ENCODE results near the gene SUDS3. TPM values are rescaled to one million over a fixed set of nuclear protein-coding genes. Genes with fewer than 3 reads are reported as not detected.

The SUDS3 gene
- polyA plus RNA-seq, 1 donor from 2014 or later: 67.9 TPM

- no peaks in the 10 kb centered on the region for H3K27me3 ChIP-seq (ENCODE audit: insufficient read depth, low read depth, low read length)
- H3F3A ChIP-seq (ENCODE audit: insufficient read depth, low read length, poor library complexity, severe bottlenecking): no peaks in the 10 kb centered on the region
- H3K9me2 ChIP-seq (ENCODE audit: insufficient read depth, low read length): no peaks in the 10 kb centered on the region
- no peaks in the 10 kb centered on the region for H4K20me1 ChIP-seq (ENCODE audit: insufficient read depth)
- no peaks in the 10 kb centered on the region for H3K9me3 ChIP-seq (ENCODE audit: low read length)
- H3K4me2 ChIP-seq (ENCODE audit: low read length): no peak overlapping the region
- TF ChIP-seq POLR2AphosphoS5 (IDR thresholded peaks at IDR 0.05) (no peak), RAD21 (conservative IDR thresholded peaks at IDR 0.05) (no peak), REST (IDR thresholded peaks at IDR 0.05; ENCODE audit: borderline replicate concordance) (no peak), TAF1 (IDR thresholded peaks at IDR 0.05; ENCODE audit: low read depth) (no peak), CTCF (IDR thresholded peaks at IDR 0.05; ENCODE audit: poor library complexity, severe bottlenecking) (no peak), MXI1 (conservative IDR thresholded peaks at IDR 0.05; ENCODE audit: poor library complexity, severe bottlenecking) (no peak), SMC3 (conservative IDR thresholded peaks at IDR 0.05; ENCODE audit: poor library complexity) (no peak), EP300 (conservative IDR thresholded peaks at IDR 0.05; ENCODE audit: poor library complexity, severe bottlenecking) (no peak), EZH2 (IDR thresholded peaks at IDR 0.05; ENCODE audit: borderline replicate concordance, insufficient read depth, low read length, poor library complexity, severe bottlenecking) (no peak)
- H3K9ac ChIP-seq (ENCODE audit: low read length): no peak overlapping the region
- no peak overlapping the region for H3K4me3 ChIP-seq (ENCODE audit: low read length)
- H3K79me2 ChIP-seq (replicated peaks; ENCODE audit: insufficient read depth, low read length): no peaks in the 10 kb centered on the region
- H2AFZ ChIP-seq (ENCODE audit: low read depth, low read length): no peak overlapping the region
- no peak overlapping the region for H3K27ac ChIP-seq (ENCODE audit: low read length)
- no peaks in the 10 kb centered on the region for H3K36me3 ChIP-seq (ENCODE audit: insufficient read depth, low read length)
Measured at GRCh38 chr12:118342090-118342489, 34.3 kb upstream of the SUDS3 start.

GRCh38 chr12:118344829-118345228 lies 31.5 kb upstream of the SUDS3 start:
- Histone ChIP-seq H3K36me3 (ENCODE audit: insufficient read depth, low read length) (no peaks in the 10 kb centered on the region), H3K4me3 (ENCODE audit: low read length) (no peak overlapping the region), H3K27ac (ENCODE audit: low read length) (no peak overlapping the region), H3K9ac (ENCODE audit: low read length) (no peak overlapping the region), H3K4me2 (ENCODE audit: low read length) (no peak overlapping the region), H3K79me2 (replicated peaks; ENCODE audit: insufficient read depth, low read length) (no peaks in the 10 kb centered on the region), H3K9me2 (ENCODE audit: insufficient read depth, low read length) (no peaks in the 10 kb centered on the region), H3K27me3 (ENCODE audit: insufficient read depth, low read depth, low read length) (no peaks in the 10 kb centered on the region), H3K9me3 (ENCODE audit: low read length) (no peaks in the 10 kb centered on the region), H3F3A (ENCODE audit: insufficient read depth, low read length, poor library complexity, severe bottlenecking) (no peaks in the 10 kb centered on the region), H2AFZ (ENCODE audit: low read depth, low read length) (no peak overlapping the region), H4K20me1 (ENCODE audit: insufficient read depth) (no peaks in the 10 kb centered on the region)
- TF ChIP-seq TAF1 (IDR thresholded peaks at IDR 0.05; ENCODE audit: low read depth) (no peak), EZH2 (IDR thresholded peaks at IDR 0.05; ENCODE audit: borderline replicate concordance, insufficient read depth, low read length, poor library complexity, severe bottlenecking) (no peak), REST (IDR thresholded peaks at IDR 0.05; ENCODE audit: borderline replicate concordance) (no peak), EP300 (conservative IDR thresholded peaks at IDR 0.05; ENCODE audit: poor library complexity, severe bottlenecking) (no peak), RAD21 (conservative IDR thresholded peaks at IDR 0.05) (no peak)

Measured in neural cell (in vitro differentiated cells).